Fibroblast of villous mesenchyme (primary cell): ENCODE data around the gene OR13C9. TPM values are rescaled to one million over a fixed set of nuclear protein-coding genes. Genes with fewer than 3 reads are reported as not detected.

Experiments used
- DNase-seq: peaks from one replicate; pipeline ENCODE4 v3.0.0-alpha.2; 2010; ENCODE audit warnings: low read depth
- H3K4me3 ChIP-seq: 2 replicates; pipeline ENCODE4 v1.5.1; 2011; ENCODE audit warnings: low read depth, mild to moderate bottlenecking, low read length
- total RNA-seq: library from RNA; depleted of rRNA; stranded (reverse); fragments of >200 nt; gene quantifications from 2 replicates; pipeline ENCODE4 v1.2.3, GENCODE V29; 2012
- TF ChIP-seq, protein P1 (sequence below): IDR thresholded peaks from 2 replicates; pipeline ENCODE4 v1.5.1; 2012; ENCODE audit warnings: low read depth, mild to moderate bottlenecking, low read length; ENCODE audit not compliant: insufficient read depth

Gene OR13C9
- total RNA-seq, 1 donor: not detected

DNA sequence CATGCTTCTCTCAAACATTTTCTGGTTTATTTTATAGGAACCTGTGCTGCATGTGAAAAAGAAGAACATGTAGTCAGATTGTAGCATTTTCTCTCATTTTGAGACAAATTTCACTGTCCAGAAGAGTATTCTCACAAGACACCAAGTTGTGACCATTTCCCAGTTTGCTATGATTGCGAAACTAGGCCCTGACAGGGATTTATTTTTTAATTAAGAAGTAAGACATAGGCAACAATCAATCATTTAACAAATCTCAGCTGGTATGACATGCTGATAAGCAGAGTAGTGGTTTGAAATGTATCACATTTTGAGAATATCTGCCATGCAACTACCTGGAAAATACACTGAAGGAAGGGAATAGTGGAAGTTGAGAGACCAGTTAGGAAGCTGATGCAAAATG lies 37.4 kb downstream of the OR13C9 start:
- no peak for DNase-seq
- H3K4me3 ChIP-seq: no peak overlapping the region
- TF ChIP-seq, protein P1, sequence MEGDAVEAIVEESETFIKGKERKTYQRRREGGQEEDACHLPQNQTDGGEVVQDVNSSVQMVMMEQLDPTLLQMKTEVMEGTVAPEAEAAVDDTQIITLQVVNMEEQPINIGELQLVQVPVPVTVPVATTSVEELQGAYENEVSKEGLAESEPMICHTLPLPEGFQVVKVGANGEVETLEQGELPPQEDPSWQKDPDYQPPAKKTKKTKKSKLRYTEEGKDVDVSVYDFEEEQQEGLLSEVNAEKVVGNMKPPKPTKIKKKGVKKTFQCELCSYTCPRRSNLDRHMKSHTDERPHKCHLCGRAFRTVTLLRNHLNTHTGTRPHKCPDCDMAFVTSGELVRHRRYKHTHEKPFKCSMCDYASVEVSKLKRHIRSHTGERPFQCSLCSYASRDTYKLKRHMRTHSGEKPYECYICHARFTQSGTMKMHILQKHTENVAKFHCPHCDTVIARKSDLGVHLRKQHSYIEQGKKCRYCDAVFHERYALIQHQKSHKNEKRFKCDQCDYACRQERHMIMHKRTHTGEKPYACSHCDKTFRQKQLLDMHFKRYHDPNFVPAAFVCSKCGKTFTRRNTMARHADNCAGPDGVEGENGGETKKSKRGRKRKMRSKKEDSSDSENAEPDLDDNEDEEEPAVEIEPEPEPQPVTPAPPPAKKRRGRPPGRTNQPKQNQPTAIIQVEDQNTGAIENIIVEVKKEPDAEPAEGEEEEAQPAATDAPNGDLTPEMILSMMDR: no peak

DNA sequence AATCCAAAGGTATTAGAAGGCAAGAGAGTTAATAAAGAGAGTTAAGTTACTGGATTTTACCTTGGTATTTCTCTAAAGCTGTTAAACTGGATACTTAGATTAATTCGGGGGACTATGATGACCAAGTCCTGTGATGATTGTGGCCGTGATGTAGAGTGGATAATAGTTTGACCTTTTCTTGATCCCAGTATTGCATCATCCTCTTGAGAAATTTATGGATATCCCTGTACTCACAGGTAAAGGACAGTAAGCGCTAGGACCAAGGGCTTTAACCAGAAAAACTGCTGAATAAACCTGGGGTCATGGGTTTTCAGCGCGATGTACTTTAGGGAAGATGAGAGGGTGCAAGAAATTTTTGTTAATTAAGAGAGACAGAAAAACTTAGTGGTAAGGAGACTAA lies 40.7 kb downstream of the OR13C9 start:
- no peak overlapping the region for H3K4me3 ChIP-seq
- DNase-seq: no peak
- TF ChIP-seq, protein P1: no peak

DNA sequence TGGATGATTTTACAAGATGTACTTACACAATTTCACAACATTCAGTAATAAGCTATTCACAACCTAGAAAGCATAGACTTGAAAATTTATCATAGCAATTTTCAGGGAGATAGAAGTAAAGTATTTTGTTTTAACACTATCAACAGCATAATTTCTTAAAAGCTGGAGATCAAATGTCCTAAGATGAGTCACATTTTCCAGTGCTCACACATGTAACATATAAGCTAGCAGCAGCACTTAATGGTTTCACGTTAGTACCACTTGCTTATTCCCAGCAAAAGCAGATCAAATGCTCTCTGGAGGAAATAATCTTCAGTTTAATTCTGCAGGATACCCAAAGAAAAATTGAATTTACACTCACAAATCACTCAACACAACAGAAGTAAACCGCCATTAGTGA lies 42.5 kb downstream of the OR13C9 start:
- no peak overlapping the region for H3K4me3 ChIP-seq
- DNase-seq: no peak
- TF ChIP-seq, protein P1: no peak

DNA sequence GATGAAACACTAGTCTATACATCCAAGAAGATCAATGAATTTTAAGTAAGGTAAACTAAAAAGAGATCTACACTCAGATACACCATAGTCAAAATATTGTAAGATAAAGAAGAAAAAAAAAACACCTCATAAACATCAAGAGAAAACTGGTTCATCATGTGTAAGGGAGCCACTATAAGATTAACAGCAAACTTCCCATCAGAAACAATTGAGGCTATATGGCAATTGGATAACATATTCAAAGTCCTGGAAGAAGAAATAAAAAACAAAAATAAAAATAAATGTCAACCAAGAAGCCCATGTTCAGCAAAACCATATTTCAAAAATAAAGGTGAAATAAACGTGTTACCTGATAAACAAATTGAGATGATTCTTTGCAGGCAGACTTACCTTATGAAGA lies 45.4 kb downstream of the OR13C9 start:
- no peak overlapping the region for H3K4me3 ChIP-seq
- DNase-seq: no peak
- TF ChIP-seq, protein P1: no peak

DNA sequence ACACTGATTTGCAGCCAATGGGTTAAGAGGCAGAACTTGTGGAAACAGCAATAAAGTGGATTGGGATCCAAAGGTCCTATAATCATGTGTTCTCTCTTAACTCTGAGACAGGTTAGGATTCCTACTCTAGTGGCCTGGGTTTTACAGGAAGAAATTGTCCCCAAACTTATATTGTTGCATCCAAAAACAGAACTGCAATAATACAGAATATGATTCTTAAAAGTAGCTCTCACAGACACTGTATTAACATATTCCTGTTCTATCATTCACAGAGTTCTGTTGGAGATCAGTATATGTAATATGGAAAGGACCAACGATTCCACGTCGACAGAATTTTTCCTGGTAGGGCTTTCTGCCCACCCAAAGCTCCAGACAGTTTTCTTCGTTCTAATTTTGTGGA lies 49.1 kb downstream of the OR13C9 start, which contains the start of gene OR13C8:
TSS of gene OR13C8 (plus strand) at position 301 of the 400 bp plus-strand sequence. CDS start at position 301, 0 bp downstream.
- no peak within 1 kb of the TSS for H3K4me3 ChIP-seq
- TF ChIP-seq, protein P1: no peak
- no peak for DNase-seq

Other genes starting within 250 kb of the OR13C9 start
- not detected in 2 replicates for gene OR13F1, start 113.9 kb downstream of the OR13C9 start, total RNA-seq
- not detected in 2 replicates for gene OR13C4, start 91.0 kb downstream of the OR13C9 start, total RNA-seq
- gene OR13C3, start 81.3 kb downstream of the OR13C9 start, total RNA-seq: not detected in 2 replicates
- not detected in 2 replicates for gene OR13C8, start 49.0 kb downstream of the OR13C9 start, total RNA-seq
- gene OR13C5, start 18.8 kb downstream of the OR13C9 start, total RNA-seq: not detected in 2 replicates
- gene OR13C2, start 12.6 kb downstream of the OR13C9 start, total RNA-seq: not detected in 2 replicates
- not detected in 2 replicates for gene OR13D1, start 76.3 kb upstream of the OR13C9 start, total RNA-seq
- 40.6 and 51.4 TPM in 2 replicates for gene NIPSNAP3A, start 129.5 kb upstream of the OR13C9 start, total RNA-seq
- 0.97 and 1.3 TPM in 2 replicates for gene NIPSNAP3B, start 145.9 kb upstream of the OR13C9 start, total RNA-seq